Superior temporal gyrus (tissue), 1 donor: ENCODE measurements around the gene PPP2R2B.
"Not testable (repeated sequence)": the region's sequence is repeated elsewhere in the genome, so short reads cannot be mapped to it uniquely, and the experiment has no call there.

Experiments used
- DNase-seq: peaks from one replicate; pipeline ENCODE4 v3.0.0-alpha.2; 2016; ENCODE audit errors: extremely low spot score

PPP2R2B gene

DNA sequence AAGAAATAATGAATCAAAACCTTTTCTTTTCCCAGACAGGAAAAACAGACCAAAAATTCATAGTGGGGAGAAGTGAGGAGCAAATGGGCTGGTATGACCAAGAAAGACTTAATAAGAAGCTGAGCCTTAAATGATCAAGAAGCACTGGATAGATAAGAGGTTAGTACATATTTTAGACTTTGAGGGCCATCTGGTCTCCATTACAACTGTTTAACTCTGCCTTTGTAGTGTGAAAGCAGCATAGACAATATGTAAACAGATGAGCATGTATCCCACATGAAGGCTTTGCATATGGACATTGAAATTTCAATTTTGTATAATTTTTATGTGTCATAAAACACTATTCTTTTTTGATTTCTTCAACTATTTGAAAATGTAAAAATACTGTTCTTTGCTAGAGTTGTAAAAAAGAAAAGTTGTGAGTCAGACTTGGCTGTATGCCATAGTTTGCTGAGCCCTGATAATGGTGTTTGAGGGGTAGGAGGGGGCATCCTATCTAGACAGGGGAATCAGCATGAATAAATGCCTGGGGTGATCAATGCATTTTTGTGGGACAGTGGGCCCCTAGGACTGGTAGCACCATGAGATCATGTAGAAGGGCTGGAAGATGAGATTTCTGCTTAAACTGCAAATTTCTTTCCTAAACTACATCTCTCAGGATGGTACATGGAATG is 270.8 kb downstream of the PPP2R2B start:
- no peak for DNase-seq

GRCh38 chr5:146606893-146607292 is 271.7 kb downstream of the PPP2R2B start:
- DNase-seq = peak; percentile 38

DNA sequence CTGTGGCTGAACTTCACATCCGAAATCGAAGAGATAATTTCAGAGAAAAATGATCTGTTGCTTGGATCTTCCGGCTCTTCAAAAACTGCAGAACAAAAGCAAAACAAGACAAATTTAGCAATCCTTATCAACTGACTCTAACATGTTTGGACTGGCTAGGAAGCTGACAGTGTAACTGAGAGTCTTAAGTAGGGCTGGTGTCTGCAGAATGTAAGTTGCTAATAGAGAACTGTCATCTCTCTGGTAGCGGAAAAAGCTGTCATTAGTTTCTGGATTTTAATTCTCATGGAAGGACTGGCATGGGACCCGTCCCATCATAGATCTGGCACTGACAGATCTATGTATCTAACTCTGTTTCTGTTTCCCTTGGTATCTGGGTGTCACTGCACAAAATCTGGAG is 278.2 kb downstream of the PPP2R2B start:
- DNase-seq = no peak

GRCh38 chr5:146599261-146599660 is 279.3 kb downstream of the PPP2R2B start:
- DNase-seq = no peak

- DNase-seq = no peak
Observed at GRCh38 chr5:146595088-146595487, 283.5 kb downstream of the PPP2R2B start.

- no peak for DNase-seq
Observed at GRCh38 chr5:146592352-146592751, 286.2 kb downstream of the PPP2R2B start.

GRCh38 chr5:146589028-146589345 is 289.6 kb downstream of the PPP2R2B start:
- DNase-seq = no peak

GRCh38 chr5:146588331-146589027 is 290.1 kb downstream of the PPP2R2B start:
- peak; percentile 39 for DNase-seq

GRCh38 chr5:146586752-146587151 is 291.8 kb downstream of the PPP2R2B start:
- no peak for DNase-seq

DNA sequence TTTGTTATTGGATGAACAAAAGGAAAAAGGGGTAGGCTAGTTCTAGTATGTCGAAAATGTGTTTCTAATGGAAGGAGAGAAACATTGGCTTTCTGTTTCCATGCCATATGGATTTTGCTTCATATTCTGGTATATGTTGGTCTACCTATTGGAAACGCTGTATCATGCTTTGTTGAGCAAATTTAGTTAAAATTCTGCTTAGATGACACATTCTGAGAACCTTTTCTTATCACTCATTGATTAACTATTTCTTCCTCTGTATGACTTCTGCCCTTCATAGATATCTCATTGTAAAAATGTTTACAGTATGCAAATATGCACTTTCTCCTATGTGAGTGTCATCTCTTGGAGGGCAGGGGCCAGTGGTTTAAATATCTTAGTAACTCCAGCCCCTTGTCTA is 293.8 kb downstream of the PPP2R2B start:
- DNase-seq = no peak

DNA sequence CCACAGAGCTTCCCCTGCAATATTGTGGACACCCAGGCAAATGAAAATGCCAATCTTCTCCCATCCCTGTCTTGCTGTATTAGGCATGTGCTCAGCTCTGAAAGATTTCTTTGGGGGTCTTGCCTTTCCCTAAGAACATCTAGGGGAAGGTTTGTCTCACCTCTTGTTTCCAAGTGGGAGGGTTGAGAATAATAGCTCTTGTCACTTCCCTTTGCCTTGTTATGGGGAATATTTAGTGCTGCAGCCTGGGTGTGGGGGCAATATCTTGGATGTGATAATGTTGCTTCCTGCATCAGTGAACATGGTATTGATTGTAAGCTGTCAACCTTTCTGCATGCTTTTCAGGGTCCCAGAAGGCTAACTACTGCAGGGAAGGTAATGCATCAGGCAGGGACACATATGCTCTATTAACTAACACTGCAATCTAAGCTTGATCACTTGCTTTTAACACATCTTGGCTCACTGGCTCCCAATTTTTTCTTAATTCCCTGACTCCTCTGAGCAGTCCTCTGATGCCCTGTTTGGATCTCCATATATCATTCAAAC is 296.4 kb downstream of the PPP2R2B start:
- DNase-seq = no peak

GRCh38 chr5:146580237-146580636 is 298.3 kb downstream of the PPP2R2B start:
- DNase-seq = no peak

- DNase-seq = no peak
Observed at GRCh38 chr5:146574713-146575112, 303.8 kb downstream of the PPP2R2B start.

GRCh38 chr5:146568161-146568560 is 310.4 kb downstream of the PPP2R2B start:
- no peak for DNase-seq

- DNase-seq = peak; percentile 88
Observed at GRCh38 chr5:146565764-146566367, 312.7 kb downstream of the PPP2R2B start.

GRCh38 chr5:146564007-146564762 is 314.4 kb downstream of the PPP2R2B start:
- no peak for DNase-seq

DNA sequence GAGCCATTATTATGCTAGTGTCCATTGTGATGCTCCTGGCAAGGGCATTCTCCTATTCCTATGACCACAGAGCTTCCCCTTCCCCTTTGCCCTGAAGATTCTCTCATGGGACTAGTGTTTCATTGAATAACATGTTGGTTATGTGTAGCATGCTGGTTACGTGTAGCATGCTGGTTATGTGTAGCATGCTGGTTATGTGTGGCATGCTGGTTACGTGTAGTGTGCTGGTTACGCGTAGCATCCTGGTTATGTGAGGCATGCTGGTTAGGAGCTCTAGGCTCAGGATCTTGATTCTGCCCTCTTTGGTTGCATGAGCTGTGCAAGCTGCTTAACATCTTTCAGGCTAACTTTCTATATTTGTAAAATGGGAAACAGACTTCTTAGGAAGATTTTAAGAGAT is 316.1 kb downstream of the PPP2R2B start:
- DNase-seq = no peak

GRCh38 chr5:146561711-146562110 is 316.8 kb downstream of the PPP2R2B start:
- DNase-seq = no peak

- no peak for DNase-seq
Observed at GRCh38 chr5:146560205-146560812, 318.2 kb downstream of the PPP2R2B start.

DNA sequence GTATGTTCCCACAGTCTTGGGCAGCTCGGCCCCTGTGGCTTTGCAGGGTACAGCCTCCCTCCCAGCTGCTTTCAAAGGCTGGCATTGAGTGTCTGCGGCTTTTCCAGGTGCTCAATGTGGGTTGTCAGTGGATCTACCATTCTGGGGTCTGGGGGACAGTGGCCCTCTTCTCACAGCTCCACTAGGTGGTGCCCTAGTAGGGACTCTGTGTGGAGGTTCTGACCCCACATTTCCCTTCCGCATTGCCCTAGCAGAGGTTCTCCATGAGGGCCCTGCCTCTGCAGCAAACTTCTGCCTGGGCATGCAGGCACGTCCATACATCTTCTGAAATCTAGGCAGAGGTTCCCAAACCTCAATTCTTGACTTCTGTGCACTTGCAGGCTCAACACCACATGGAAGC is 321.7 kb downstream of the PPP2R2B start:
- DNase-seq = not testable (repeated sequence)

- no peak for DNase-seq
Observed at GRCh38 chr5:146553446-146553845, 325.1 kb downstream of the PPP2R2B start.

DNA sequence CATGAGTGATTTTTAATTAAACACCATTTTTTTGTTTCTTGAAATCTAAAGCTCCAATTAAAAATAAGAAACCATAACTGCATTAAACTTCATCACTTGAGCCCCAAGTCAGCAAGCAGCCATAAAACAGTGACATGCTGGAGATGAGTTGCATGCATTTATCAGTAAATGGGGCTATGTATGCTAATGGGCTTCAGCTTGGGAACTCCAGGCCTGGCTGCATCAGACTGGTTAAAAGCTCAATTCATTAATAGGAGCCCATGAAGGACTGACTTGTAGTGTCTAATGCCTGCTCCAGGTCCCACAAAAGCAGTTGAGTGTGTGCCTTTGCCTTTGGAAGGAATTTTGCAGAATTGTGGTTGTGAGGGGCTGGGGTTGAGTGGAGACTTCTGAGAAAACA is 328.9 kb downstream of the PPP2R2B start:
- DNase-seq = no peak
